GM19372 (cell line): ENCODE measurements around the gene PLEKHA8.
A peak's percentile ranks its signal among the peaks of the same experiment; 100 is the strongest.
"Not testable (repeated sequence)": the region's sequence is repeated elsewhere in the genome, so short reads cannot be mapped to it uniquely, and the experiment has no call there.

Experiments
- ATAC-seq: cut with Tn5 transposase; IDR thresholded peaks from one replicate; pipeline ENCODE4 v1.9.1; 2021; ENCODE audit warnings: mild to moderate bottlenecking, low read depth, moderate library complexity; ENCODE audit not compliant: unreplicated experiment

Gene PLEKHA8

DNA sequence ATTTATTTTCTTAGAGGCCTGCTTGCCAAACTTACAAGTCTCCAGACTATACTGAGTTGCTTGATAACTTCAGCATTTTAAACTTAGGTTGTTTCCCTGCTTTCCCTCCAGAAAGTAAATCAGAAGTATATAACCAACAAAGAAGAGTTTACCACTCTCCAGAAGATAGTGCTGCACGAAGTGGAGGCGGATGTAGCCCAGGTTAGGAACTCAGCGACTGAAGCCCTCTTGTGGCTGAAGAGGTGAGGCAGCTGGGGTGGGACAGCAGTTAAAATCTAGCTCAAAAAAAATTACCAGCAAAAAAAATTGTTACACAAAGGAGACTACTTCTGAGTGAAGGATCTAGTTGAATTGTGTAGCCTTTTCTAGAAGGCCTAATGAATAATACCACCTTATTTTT, 33.6 kb downstream of the PLEKHA8 start:
- not testable (repeated sequence) for ATAC-seq

DNA sequence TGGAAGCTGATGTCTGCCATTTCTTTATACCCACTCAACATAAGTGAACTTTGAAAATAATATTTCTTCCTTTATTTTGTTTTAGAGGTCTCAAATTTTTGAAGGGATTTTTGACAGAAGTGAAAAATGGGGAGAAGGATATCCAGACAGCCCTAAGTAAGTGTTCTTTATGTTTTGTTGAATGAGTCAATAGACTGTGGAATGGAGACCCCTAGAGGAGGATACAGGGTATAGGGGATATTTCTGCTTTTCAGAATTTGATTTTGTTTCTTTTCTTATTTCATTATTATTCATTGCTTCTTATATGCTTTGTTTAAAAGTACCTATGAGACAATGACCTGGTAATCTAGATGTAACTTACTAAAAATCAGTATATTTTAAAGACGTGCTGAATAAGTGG, 34.4 kb downstream of the PLEKHA8 start:
- ATAC-seq, result peak; percentile 70

DNA sequence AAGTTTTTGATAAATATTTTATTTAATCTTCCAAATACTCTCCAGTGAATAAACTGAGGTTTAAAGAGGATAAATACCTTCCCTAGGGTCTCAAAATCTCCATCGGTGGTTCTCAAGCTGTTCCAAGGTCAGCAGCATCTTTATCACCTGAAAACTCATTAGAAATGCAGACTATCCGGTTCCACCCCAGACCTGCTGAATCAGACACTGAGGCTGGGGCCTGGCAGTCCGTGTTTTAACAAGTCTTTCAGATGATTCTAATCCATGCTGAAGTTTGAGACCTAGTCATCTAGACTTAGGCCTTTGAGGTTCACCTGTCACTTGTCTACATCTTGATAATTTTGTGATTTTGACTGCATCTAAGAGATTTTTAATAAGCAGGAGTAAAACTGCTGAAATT, 37.5 kb downstream of the PLEKHA8 start:
- ATAC-seq, result no peak

DNA sequence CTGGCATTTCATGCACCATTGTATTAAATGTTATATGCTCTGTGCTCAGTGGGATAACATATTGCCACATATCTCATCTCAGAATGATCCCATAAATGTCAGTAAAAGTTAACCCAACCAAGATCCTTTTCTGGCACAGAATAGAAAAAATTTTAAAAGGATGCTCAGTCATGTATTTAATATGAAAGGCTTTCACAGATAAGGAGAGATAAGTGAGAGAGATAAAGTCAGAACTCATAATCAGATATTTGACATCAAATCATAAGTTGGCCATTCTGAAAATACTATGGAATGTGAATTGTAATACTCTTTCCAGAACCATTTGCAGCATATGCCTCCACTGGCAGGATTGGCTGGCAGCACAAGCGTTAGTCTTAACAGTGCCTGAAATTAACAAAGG, 38.5 kb downstream of the PLEKHA8 start:
- ATAC-seq, result no peak

DNA sequence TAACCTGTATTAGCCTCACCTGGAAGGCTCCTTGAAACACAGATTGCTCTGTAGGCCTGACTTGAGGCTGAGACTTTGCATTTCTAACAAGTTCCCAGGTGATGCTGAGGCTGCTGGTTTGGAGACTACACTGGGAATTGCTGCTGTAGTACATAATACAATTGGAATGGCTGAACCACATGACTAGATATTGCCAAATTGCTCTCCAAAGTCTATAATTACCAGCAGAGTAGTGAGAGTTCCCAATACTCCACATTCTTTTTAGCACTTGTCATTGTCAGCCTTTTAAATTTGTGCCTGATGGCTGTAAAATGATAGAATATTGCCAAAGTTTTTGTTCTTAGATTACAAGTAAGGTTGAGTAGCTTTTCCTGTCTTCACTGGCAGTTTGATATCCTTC, 39.9 kb downstream of the PLEKHA8 start:
- no peak for ATAC-seq

DNA sequence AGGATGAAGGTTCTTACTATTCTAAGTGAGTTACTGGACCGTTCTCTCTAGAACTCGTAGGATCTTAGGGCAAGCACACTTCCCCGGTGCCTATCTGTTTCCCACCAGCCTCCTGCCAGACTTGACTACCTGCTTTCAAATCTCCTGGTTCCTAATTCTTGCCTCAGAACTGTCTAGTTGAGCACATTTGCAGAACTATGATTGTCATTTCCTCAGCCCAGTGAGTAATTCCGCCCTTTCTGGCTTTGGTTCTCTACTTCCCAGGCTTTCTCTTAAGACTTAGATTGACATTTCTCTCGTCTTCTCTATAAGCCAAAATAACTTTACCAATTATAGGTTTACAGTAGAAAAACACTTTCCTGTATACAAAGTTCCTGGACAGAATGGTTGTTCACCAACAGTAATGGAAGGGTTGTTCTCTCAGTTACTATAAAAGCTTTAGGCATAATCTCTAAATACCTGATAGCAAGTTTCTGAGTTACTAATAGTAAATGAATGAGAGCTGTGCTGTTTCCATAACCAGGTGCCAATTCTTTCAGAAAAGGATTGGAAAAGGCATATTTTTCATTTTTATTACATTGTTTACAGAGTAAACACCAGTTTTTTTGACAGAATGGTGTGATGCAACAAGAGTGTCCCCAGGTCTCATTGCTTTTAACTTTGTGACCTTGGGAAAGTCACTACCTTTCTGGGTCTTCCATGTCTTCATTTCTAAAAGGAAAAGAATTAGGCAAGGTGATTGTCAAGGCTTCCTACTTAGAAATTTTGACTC, 41.1 kb downstream of the PLEKHA8 start:
- no peak for ATAC-seq

DNA sequence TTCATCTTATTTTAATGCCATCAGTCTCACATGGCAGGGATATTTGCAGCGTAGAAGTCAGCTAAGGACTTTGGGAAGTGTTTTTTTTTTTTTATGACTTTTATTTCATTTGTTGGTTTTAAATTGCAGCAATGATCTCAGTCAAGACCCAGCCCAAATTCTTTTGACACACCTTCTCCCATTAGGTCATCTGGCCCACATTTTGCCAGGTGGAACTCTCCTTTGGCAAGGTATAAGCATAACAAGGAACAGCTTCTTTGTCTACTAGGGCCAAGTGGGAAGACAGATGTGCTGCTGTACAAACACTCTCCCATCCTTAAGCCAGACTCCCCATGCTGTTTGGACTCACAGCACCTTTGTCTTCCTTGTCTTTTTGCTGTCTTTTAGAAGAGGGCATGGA, 41.8 kb downstream of the PLEKHA8 start:
- ATAC-seq, result no peak

DNA sequence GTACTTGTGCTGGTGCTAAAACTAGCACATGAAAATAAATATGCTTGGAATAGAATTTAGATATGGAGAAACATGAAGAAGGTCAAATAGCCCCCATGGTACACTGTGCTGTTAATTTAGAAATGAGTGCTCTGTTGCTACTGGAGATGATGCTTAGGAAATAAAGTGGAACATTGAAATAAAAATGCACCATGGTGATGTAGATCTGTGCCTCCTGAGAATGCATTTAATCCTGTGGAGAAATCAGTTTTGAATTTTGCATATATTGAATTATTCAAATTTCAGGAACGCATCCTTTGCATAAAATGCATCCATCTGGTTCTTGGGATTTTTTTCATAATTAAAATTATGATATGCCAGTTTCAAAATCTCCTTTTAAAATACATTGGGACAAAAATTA, 44.5 kb downstream of the PLEKHA8 start:
- ATAC-seq, result no peak

DNA sequence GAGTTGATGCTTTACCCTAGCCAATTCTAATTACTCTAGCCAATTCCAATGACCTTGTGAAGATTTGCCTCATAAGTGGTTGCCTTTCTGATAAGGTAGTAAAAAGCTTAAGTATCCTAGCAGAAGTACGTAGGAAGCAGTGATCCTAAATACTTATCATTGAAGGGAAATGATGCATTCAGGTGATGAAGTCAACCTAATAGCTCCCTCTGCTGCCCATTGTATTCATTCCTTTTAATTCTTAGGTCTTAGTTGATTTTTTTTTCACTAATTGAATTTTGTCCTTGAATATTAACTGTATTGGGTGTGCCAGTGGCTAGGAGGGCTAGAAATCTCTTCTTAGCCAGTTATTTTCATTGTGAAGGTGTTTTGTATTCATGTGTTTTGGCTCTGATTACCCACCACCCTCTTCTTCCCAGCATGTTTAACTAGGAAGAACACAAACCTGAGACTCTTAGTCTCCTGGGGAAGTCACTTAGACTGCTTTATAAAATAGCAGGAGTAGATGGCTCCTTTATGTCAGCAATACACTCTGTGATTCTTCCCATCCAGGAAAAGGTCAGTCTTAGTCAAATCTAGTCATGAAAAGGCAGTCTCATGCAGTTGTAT, 46.3 kb downstream of the PLEKHA8 start:
- no peak for ATAC-seq

DNA sequence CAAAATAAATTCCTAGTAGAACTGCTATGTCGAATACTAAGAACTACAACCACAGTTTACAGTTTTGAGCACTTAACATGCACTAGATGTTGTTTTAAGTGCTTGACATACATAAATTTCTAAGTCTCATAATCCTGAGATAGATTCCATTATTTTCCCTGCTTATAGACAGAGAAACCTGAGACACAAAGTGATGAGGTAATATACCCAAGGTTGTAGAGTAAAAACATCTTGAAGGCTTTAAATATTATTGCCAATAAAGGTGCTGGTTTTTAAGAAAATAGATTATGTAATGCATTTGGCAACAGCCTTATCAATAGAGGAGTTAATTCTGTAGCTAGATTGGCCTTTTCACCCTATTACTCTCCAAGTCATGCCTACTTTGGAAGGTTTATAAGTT, 48.2 kb downstream of the PLEKHA8 start:
- ATAC-seq, result no peak

DNA sequence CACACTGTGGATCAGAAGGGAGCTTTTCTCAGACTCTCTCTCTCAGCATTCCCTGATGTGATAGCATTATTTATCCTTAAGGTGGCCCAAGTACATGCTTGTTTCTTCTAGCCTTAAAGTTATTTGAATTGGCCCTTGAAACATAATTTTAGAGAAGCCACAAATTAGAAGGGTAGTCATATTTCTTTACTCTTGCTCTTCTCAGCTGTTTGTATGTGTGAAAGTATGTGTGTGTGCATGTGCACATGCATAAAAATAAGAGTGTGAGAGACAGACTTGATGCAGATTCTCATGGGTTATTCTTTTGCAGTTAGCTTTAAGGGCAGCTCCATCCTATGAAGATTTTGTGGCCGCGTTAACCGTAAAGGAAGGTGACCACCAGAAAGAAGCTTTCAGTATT, 50.1 kb downstream of the PLEKHA8 start:
- no peak for ATAC-seq

DNA sequence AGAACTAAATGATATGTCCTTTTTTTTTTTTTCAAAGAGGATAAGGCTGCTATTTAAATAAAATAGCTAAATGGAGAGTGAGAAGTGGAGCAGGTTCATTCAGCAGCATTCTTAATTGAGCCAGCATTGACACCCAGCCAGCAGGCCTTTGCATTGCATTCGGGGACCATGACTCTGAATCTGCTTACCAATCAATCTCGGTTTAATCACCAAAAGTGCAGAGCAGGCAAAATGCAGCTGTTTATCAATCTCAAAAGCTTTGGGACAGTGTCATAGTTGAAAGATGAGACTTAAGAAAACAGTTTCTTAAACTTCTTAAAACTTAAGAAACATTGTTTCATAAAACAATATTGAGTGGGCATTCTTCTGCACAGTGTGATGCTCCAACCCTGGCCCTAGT, 51.7 kb downstream of the PLEKHA8 start:
- no peak for ATAC-seq

DNA sequence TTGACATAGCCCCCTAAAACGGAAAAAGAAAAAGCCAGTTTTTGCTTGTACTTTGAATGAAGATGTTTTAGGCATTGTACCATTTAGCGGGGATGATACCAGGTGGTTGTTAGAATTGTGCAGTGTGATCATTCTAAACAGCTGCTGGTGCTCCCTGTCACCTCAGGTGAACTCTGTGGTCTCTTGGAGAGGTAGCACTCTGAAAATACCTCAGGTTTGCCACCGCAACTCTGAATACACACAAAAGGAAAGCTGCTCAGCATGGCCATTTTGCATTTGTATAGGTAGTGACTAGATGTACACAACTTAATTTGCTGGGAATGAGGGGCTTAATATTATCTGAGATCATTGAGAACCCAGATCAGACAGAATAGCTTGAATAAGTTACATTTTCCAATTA, 52.6 kb downstream of the PLEKHA8 start:
- no peak for ATAC-seq

DNA sequence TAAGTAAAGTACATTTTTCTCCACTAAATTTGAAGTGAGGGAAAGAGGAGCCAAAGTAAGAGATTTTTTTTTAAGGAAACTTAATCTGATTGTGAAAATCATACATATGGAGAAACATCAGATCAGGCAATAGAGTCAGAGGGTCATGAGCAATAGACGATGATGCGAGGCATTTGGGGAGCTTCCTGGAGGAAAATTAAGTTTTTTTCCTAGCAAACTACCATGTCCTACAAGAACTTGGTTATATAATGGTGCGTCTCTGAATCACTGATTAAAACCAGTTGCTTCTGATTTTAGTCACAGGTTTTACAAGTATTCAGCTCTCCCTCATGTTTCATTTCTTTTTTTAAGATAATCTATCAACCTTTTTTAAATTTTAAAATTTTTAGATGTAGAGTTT, 54.5 kb downstream of the PLEKHA8 start:
- ATAC-seq, result no peak

DNA sequence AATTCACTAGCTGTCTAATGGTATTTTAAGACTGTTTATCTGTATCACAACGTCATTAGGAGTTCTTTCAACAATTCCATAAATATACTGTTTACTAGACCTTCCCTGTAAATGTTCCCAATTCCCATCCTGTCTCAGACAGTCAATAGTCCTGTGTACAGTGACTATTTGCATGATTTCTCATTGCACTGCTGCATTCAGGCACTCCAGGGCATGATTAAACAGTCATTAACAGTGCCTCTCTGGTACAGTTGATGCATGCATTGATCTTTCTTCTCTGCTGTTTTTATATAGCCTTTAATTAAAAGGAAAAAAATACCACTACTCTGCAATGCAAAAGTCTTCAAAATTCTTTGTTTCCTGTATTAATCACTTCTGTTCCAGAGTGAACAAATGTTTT, 55.1 kb downstream of the PLEKHA8 start:
- no peak for ATAC-seq

DNA sequence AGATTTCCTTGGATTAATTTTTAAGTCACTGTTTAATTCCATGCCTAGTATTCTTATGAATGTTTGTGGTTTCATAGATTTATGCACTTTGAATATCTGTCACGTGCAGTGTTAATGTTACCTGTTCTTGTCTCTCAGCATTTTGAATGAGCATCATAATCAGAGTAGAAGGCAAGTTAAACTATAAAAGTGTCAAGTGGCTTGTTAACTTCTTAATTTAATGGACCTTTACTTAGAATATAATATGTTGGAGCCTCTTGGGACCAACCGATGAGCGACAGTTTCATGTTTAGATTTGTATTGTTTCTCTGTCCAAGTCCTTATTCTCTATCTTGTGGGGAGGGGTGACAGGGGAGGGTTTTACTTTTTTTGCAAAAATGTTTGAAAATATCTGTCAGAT, 56.0 kb downstream of the PLEKHA8 start:
- no peak for ATAC-seq

DNA sequence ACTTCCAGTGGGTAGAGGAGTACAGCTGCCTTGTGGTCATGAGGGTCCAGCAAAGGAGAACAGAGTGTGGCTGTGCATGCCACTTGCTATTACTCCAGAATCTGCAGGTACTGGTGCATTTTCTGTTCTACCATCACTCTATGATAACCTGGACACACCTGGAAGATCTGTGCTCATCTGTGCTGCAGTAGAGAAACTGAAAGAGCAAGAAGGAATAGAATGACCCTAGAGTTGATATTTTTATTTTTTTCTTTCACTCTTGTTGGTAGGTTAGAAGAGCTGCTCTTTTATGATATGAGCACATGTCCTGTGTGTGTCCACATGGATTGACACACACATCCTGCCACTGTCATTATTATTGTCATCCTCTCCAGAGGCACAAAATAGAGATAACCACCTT, 58.3 kb downstream of the PLEKHA8 start:
- no peak for ATAC-seq

DNA sequence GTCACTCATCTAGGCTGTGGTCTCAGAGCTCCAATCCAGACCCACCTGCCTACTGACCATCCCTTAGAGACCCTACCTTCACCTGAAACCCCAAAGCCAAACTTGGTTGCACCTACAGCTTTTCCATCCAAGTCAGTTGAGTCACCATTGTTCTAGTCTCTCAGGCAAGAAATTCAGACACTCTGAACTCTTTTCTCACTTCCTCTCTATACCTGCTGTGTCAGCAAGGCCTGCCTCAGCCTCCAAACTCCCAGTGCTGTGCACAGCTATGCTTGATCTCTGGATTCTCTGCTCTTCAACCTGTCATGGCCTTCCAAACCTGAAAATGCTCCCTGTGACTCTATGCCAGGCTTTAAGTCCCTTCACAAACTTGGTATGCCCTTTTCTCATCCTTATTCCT, 59.2 kb downstream of the PLEKHA8 start:
- ATAC-seq, result no peak

DNA sequence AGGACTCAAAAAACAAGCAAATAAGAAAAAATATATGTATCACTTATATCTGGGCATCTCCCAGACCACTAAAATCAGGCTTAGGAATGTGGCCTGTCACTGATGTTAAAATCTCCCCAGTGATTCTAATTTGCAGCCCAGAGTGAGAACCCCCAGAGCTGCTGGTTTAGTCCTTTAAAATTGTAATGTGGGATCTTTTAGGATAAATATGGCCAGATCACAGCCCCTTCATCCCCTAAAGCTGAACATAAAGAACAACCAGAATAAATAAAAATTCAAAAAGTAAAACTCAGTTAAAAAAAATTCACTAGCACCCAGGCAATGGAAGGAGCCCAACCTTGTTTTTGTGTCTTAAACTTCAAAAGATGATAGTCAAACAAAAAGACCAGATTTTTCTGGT, 60.1 kb downstream of the PLEKHA8 start:
- ATAC-seq, result no peak

DNA sequence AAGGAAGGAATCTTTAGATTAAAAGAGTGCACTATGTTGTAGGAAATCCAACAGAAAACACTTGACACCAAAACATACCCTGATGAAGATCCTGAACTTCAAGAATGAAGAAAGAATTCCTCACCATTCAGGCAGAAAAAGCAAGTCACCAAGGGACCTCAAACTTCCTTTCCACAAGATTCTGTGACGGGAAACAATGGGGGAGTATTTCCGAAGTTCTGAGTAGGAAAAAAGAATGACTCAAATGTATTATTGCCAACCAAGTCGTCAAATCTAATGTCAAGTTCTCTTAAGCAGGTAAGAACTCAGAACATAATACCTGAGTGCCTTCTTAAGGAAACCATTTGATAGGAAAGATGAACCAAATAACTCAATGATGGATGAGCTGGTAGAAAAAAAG, 61.9 kb downstream of the PLEKHA8 start:
- ATAC-seq, result no peak

DNA sequence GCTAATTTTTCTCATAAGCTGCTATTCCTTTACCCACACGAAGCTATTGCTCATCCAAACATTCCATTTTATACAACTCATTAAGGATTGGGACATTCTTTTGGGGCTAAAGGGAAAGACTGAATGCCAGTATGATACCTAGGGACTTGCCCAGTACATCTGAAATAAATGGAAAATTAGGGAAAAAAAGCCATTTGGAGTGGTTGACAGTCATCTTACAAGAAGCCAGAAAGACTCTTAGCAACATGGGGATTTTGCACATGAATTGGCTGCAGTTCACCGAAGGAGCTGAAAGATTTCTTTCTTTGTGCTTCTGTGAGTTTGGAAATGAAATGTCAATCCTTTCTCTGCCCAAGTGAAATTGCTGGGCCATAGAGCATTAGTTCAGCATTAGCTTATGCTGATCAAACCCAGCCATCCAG, 63.3 kb downstream of the PLEKHA8 start:
- ATAC-seq, result no peak

DNA sequence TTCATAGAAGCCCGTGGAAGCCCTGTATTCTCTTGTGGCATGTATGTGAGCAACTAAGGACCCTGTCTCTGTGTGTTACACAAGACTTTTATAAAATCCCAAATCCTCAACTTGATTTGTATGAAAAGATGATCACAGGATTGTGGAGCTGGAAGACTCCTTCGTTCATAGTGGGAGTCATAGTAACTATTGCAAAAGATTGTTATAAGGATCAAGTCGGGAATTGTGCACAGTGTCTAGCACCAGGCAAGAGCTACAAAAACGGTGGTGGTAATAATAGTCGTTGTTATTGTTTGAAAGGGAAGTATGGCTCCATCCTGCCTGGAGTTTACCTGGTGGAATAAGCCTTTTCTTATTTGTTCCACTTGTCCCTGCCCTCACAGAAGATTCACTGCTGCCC, 63.8 kb downstream of the PLEKHA8 start:
- ATAC-seq, result no peak
